Measurements from ENCODE around the gene MKS1. TPM values are rescaled to one million over a fixed set of nuclear protein-coding genes. Genes with fewer than 3 reads are reported as not detected.

The MKS1 gene
- total RNA-seq, 1 experiment from 2014 or later, result 9.6 TPM

DNA sequence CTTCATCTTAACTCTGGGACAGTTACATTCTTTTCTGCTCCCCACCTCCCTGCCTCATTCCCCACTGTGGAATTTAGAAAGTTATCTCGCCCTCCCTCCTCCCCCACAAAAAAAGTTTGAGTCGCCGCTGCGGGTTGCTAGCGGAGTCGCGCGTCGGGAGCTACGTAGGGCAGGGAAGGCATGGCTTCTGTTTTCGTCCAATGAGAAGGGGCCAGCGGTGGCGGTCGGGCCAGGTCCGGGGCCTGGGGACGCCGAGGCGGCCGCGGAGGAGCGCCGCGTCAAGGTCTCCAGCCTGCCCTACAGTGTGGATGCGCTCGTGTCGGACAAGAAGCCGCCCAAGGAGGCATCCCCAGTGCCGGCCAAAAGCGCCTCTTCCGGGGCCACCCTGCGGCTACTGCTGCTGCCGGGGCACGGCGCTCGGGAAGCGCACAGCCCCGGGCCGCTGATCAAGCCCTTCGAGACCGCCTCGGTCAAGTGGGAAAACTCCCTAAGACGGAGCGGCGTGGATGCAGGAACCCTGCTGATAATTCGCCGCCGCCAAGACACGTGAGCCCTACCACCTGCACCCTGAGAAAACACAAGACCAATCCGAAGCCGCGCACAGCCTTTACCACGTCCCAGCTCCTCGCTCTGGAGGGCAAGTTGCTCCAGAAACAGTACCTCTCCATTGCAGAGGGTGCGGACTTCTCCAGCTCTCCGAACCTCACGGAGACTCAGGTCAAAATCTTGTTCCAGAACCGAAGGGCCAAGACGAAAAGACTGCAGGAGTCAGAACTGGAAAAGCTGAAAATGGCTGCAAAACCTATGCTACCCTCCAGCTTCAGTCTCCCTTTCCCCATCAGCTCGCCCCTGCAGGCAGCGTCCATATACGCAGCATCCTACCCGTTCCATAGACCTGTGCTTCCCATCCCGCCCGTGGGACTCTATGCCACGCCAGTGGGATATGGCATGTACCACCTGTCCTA is 61.9 kb downstream of the MKS1 start:
- intact Hi-C loops (cut with micrococcal nuclease; ENCODE audit: unreplicated experiment), result no loop called here
- CTCF ChIA-PET, result no interaction called here
- no peak for TF ChIP-seq CTCF (IDR thresholded peaks at IDR 0.05; ENCODE audit: unreplicated experiment)
- BruUV-seq (replicated peaks), result no TSS peak
- Mint-ChIP-seq H3K4me1 (ENCODE audit: low read depth, unreplicated experiment) (no peaks in the 10 kb centered on the region), H3K9me3 (ENCODE audit: low read depth, unreplicated experiment) (no peaks in the 10 kb centered on the region), H3K4me3 (ENCODE audit: low read depth, unreplicated experiment) (peak overlapping the region; percentile 18), H3K27me3 (ENCODE audit: unreplicated experiment) (peaks cover 80% of the 10 kb centered on the region), H3K36me3 (ENCODE audit: insufficient read depth, unreplicated experiment) (no peaks in the 10 kb centered on the region), H3K27ac (ENCODE audit: unreplicated experiment) (no peak overlapping the region)
- DNase-seq, result no peak

Other genes with a start within 250 kb of the MKS1 start
- gene VEZF1, start 231.0 kb downstream of the MKS1 start, total RNA-seq (2022), result 33.4 and 40.4 TPM in 2 replicates
- 232 and 239 TPM in 2 replicates for gene SRSF1, start 212.0 kb downstream of the MKS1 start, total RNA-seq (2022)
- gene DYNLL2, start 135.8 kb downstream of the MKS1 start, total RNA-seq (2022), result 24.8 and 29.2 TPM in 2 replicates
- not detected in 2 replicates for gene OR4D1, start 70.9 kb downstream of the MKS1 start, total RNA-seq (2022)
- gene OR4D2, start 52.3 kb downstream of the MKS1 start, total RNA-seq (2022), result not detected in 2 replicates
- not detected in 2 replicates for gene EPX, start 26.5 kb downstream of the MKS1 start, total RNA-seq (2022)
- not detected in 2 replicates for gene LPO, start 19.3 kb upstream of the MKS1 start, total RNA-seq (2022)
- not detected in 2 replicates for gene MPO, start 61.7 kb upstream of the MKS1 start, total RNA-seq (2022)
- not detected in 2 replicates for gene TSPOAP1, start 109.5 kb upstream of the MKS1 start, total RNA-seq (2022)
- gene SUPT4H1, start 132.9 kb upstream of the MKS1 start, total RNA-seq (2022), result 40.3 and 46.7 TPM in 2 replicates
- 2.9 and 4.5 TPM in 2 replicates for gene RNF43, start 198.3 kb upstream of the MKS1 start, total RNA-seq (2022)